SK-N-SH treated with all-trans-retinoic acid at 6 μM for 48 hours (cell line): Measurements from ENCODE around the gene NUCB2.

Experiments
- ARNTL ChIP-seq: fragments of 450-650 bp; formaldehyde crosslinking; IDR thresholded peaks from 2 replicates; pipeline ENCODE4 v1.5.0; 2020; ENCODE audit warnings: low read depth, mild to moderate bottlenecking, moderate library complexity, borderline replicate concordance
- GLIS3 ChIP-seq: fragments of 250-450 bp; sonication (Bioruptor Pico); IDR thresholded peaks from 2 replicates; pipeline ENCODE4 v1.5.0; 2020; ENCODE audit warnings: mild to moderate bottlenecking, moderate library complexity
- RARB ChIP-seq: fragments of 250-450 bp; sonication (Bioruptor Pico); IDR thresholded peaks from 2 replicates; pipeline ENCODE4 v1.8.0; 2021; ENCODE audit warnings: mild to moderate bottlenecking, moderate library complexity
- SNAI2 ChIP-seq: fragments of 250-450 bp; sonication (Bioruptor Pico); IDR thresholded peaks from 2 replicates; pipeline ENCODE4 v1.5.0; 2020; ENCODE audit warnings: mild to moderate bottlenecking, moderate library complexity
- ZFP3 ChIP-seq: fragments of 250-450 bp; sonication (Bioruptor Pico); IDR thresholded peaks from 2 replicates; pipeline ENCODE4 v1.5.0; 2020; ENCODE audit warnings: mild to moderate bottlenecking, moderate library complexity
- ZFP30 ChIP-seq: fragments of 450-650 bp; formaldehyde crosslinking; IDR thresholded peaks from 2 replicates; pipeline ENCODE4 v1.5.0; 2022; ENCODE audit warnings: mild to moderate bottlenecking, moderate library complexity
- TF ChIP-seq, protein P1 (sequence below): fragments of 250-450 bp; sonication (Bioruptor Pico); IDR thresholded peaks from 2 replicates; pipeline ENCODE4 v1.5.0; 2020; ENCODE audit warnings: mild to moderate bottlenecking, moderate library complexity
- TF ChIP-seq, protein P2 (sequence below): fragments of 250-450 bp; sonication (Bioruptor Pico); IDR thresholded peaks from 2 replicates; pipeline ENCODE4 v1.5.1; 2020; ENCODE audit warnings: low read depth, mild to moderate bottlenecking, moderate library complexity
- TF ChIP-seq, protein P3 (sequence below): fragments of 250-450 bp; sonication (Bioruptor Pico); IDR thresholded peaks from 2 replicates; pipeline ENCODE4 v1.8.0; 2020; ENCODE audit warnings: mild to moderate bottlenecking, moderate library complexity, borderline replicate concordance

DNA sequence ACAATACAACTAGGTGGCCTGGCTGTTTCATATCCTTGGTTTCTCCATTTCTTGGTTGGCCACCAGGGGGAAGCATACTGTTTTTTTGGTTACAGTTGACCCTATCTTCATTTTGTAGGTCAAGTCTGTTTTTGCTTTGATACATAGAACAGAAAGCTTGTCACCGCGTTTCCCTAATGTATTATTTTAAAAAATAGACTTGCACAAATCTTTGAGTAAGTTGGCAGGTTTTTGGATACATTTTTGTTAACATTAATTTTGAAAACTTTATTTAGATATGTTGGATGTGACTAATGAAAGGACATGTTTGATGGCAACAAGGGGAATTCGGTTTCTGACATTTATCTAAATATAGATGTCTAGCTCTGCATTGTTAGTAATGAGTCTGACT, 78.1 kb downstream of the NUCB2 start:
- TF ChIP-seq, protein P1, sequence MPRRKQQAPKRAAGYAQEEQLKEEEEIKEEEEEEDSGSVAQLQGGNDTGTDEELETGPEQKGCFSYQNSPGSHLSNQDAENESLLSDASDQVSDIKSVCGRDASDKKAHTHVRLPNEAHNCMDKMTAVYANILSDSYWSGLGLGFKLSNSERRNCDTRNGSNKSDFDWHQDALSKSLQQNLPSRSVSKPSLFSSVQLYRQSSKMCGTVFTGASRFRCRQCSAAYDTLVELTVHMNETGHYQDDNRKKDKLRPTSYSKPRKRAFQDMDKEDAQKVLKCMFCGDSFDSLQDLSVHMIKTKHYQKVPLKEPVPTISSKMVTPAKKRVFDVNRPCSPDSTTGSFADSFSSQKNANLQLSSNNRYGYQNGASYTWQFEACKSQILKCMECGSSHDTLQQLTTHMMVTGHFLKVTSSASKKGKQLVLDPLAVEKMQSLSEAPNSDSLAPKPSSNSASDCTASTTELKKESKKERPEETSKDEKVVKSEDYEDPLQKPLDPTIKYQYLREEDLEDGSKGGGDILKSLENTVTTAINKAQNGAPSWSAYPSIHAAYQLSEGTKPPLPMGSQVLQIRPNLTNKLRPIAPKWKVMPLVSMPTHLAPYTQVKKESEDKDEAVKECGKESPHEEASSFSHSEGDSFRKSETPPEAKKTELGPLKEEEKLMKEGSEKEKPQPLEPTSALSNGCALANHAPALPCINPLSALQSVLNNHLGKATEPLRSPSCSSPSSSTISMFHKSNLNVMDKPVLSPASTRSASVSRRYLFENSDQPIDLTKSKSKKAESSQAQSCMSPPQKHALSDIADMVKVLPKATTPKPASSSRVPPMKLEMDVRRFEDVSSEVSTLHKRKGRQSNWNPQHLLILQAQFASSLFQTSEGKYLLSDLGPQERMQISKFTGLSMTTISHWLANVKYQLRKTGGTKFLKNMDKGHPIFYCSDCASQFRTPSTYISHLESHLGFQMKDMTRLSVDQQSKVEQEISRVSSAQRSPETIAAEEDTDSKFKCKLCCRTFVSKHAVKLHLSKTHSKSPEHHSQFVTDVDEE: no peak
- TF ChIP-seq SNAI2 (CRISPR knock-in tag): no peak
- TF ChIP-seq, protein P2, sequence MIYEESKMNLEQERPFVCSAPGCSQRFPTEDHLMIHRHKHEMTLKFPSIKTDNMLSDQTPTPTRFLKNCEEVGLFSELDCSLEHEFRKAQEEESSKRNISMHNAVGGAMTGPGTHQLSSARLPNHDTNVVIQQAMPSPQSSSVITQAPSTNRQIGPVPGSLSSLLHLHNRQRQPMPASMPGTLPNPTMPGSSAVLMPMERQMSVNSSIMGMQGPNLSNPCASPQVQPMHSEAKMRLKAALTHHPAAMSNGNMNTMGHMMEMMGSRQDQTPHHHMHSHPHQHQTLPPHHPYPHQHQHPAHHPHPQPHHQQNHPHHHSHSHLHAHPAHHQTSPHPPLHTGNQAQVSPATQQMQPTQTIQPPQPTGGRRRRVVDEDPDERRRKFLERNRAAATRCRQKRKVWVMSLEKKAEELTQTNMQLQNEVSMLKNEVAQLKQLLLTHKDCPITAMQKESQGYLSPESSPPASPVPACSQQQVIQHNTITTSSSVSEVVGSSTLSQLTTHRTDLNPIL (CRISPR knock-in tag): no peak
- no peak for TF ChIP-seq GLIS3
- TF ChIP-seq ZFP30 (CRISPR knock-in tag): no peak
- TF ChIP-seq RARB (CRISPR knock-in tag): no peak
- TF ChIP-seq, protein P3, sequence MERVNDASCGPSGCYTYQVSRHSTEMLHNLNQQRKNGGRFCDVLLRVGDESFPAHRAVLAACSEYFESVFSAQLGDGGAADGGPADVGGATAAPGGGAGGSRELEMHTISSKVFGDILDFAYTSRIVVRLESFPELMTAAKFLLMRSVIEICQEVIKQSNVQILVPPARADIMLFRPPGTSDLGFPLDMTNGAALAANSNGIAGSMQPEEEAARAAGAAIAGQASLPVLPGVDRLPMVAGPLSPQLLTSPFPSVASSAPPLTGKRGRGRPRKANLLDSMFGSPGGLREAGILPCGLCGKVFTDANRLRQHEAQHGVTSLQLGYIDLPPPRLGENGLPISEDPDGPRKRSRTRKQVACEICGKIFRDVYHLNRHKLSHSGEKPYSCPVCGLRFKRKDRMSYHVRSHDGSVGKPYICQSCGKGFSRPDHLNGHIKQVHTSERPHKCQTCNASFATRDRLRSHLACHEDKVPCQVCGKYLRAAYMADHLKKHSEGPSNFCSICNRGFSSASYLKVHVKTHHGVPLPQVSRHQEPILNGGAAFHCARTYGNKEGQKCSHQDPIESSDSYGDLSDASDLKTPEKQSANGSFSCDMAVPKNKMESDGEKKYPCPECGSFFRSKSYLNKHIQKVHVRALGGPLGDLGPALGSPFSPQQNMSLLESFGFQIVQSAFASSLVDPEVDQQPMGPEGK: no peak
- no peak for TF ChIP-seq ARNTL (CRISPR knock-in tag)
- TF ChIP-seq ZFP3 (CRISPR knock-in tag): no peak
